NCI-H1092 (cell line): ENCODE results near the gene PAGE2.
"Not testable (repeated sequence)": the region's sequence is repeated elsewhere in the genome, so short reads cannot be mapped to it uniquely, and the experiment has no call there.

ENCODE experiments used
- DNase-seq: peaks from one replicate; lab custom pipeline; 2025; lab: John Stamatoyannopoulos, UW

The PAGE2 gene

GRCh38 chrX:55123900-55124299 lies 35.1 kb downstream of the PAGE2 start:
- no peak for DNase-seq

- no peak for DNase-seq
These were observed 38.9 kb downstream of the PAGE2 start for GRCh38 chrX:55127692-55128091.

- no peak for DNase-seq
These were observed 40.5 kb downstream of the PAGE2 start for GRCh38 chrX:55129361-55129760.

- no peak for DNase-seq
These were observed 41.7 kb downstream of the PAGE2 start for GRCh38 chrX:55130481-55130880.

GRCh38 chrX:55132416-55132815 lies 43.6 kb downstream of the PAGE2 start:
- no peak for DNase-seq

- DNase-seq: no peak
These were observed 46.4 kb downstream of the PAGE2 start for GRCh38 chrX:55135171-55135570.

- DNase-seq: not testable (repeated sequence)
These were observed 52.0 kb downstream of the PAGE2 start for GRCh38 chrX:55140800-55141199.
